Left renal pelvis (tissue), 4 donors: ENCODE results near the gene ERVMER34-1. TPM values are rescaled to one million over a fixed set of nuclear protein-coding genes. Genes with fewer than 3 reads are reported as not detected.

Source experiments
- DNase-seq, 4 donors: peaks; one replicate each; pipeline ENCODE4 v3.0.0-alpha.2; 2013; ENCODE audit warnings: low read depth in 4 of 4, low spot score in 3 of 4
- polyA plus RNA-seq, 4 donors: library from polyadenylated mRNA; unstranded; fragments of 120-200 nt; gene quantifications; one replicate each; pipeline ENCODE4 v1.2.1, GENCODE V29; 2013; ENCODE audit not compliant: insufficient read length in 4 of 4

Gene ERVMER34-1
- polyA plus RNA-seq: 1 to 10 TPM; 1.1 to 4.7 (median 4.0) TPM

GRCh38 chr4:52750819-52751486, at the start of gene ERVMER34-1:
Gene ERVMER34-1 (minus strand): TSS chr4:52751425. CDS start chr4:52745520, 5,905 bp downstream.
- peak in 2 of 4 donors; percentile 8 to 33 for DNase-seq

- DNase-seq: no peak
Measured at GRCh38 chr4:52799813-52800212, 48.6 kb upstream of the ERVMER34-1 start.

GRCh38 chr4:52795533-52795932, 44.3 kb upstream of the ERVMER34-1 start:
- DNase-seq: no peak

GRCh38 chr4:52791936-52792335, 40.7 kb upstream of the ERVMER34-1 start:
- no peak for DNase-seq

GRCh38 chr4:52789774-52790173, 38.5 kb upstream of the ERVMER34-1 start:
- no peak for DNase-seq

GRCh38 chr4:52788806-52789205, 37.6 kb upstream of the ERVMER34-1 start:
- no peak for DNase-seq

GRCh38 chr4:52783069-52783468, 31.8 kb upstream of the ERVMER34-1 start:
- DNase-seq: no peak

- no peak for DNase-seq
Measured at GRCh38 chr4:52780617-52781354, 29.6 kb upstream of the ERVMER34-1 start.

- DNase-seq: no peak
Measured at GRCh38 chr4:52780206-52780605, 29.0 kb upstream of the ERVMER34-1 start.

- DNase-seq: no peak
Measured at GRCh38 chr4:52760256-52760655, 9.0 kb upstream of the ERVMER34-1 start.

GRCh38 chr4:52755426-52755825, 4.2 kb upstream of the ERVMER34-1 start:
- DNase-seq: no peak

- no peak for DNase-seq
Measured at GRCh38 chr4:52752936-52753335, 1.7 kb upstream of the ERVMER34-1 start.

GRCh38 chr4:52751487-52751911, 274 bp upstream of the ERVMER34-1 start:
- DNase-seq: peak in 3 of 4 donors; percentile 27 to 36 (median 32)

- no peak for DNase-seq
Measured at GRCh38 chr4:52750213-52750612, 1.0 kb downstream of the ERVMER34-1 start.

GRCh38 chr4:52748432-52748831, 2.8 kb downstream of the ERVMER34-1 start:
- no peak for DNase-seq

GRCh38 chr4:52744588-52744987, 6.6 kb downstream of the ERVMER34-1 start:
- no peak for DNase-seq

- no peak for DNase-seq
Measured at GRCh38 chr4:52743444-52744019, 7.7 kb downstream of the ERVMER34-1 start.

GRCh38 chr4:52729586-52729985, 21.6 kb downstream of the ERVMER34-1 start:
- no peak for DNase-seq

- no peak for DNase-seq
Measured at GRCh38 chr4:52728691-52729240, 22.5 kb downstream of the ERVMER34-1 start.

- no peak for DNase-seq
Measured at GRCh38 chr4:52726826-52727580, 24.2 kb downstream of the ERVMER34-1 start.
